Gastrocnemius medialis (tissue), 4 donors: ENCODE measurements around the gene TRA2B.

Source experiments
- POLR2A ChIP-seq, 2 donors: fragments of 450-650 bp; IDR thresholded peaks; one replicate each; pipeline ENCODE4 v1.6.1; 2017; ENCODE audit warnings: antibody characterized with exemption in 2 of 2, mild to moderate bottlenecking in 2 of 2, moderate library complexity in 2 of 2
- TF ChIP-seq, protein P1 (sequence below), 5 experiments: fragments of 450-650 bp in 3 of 5; fragments of 200-600 bp in 2 of 5; sonication (generic) in 2 of 5; IDR thresholded peaks in 4 of 5; conservative IDR thresholded peaks in 1 of 5; 1 replicate in 4 of 5; 2 replicates in 1 of 5; pipeline ENCODE4 v1.5.1; 2016 to 2019; ENCODE audit warnings: antibody characterized with exemption in 5 of 5, mild to moderate bottlenecking in 3 of 5, moderate library complexity in 3 of 5

- TF ChIP-seq, protein P1, sequence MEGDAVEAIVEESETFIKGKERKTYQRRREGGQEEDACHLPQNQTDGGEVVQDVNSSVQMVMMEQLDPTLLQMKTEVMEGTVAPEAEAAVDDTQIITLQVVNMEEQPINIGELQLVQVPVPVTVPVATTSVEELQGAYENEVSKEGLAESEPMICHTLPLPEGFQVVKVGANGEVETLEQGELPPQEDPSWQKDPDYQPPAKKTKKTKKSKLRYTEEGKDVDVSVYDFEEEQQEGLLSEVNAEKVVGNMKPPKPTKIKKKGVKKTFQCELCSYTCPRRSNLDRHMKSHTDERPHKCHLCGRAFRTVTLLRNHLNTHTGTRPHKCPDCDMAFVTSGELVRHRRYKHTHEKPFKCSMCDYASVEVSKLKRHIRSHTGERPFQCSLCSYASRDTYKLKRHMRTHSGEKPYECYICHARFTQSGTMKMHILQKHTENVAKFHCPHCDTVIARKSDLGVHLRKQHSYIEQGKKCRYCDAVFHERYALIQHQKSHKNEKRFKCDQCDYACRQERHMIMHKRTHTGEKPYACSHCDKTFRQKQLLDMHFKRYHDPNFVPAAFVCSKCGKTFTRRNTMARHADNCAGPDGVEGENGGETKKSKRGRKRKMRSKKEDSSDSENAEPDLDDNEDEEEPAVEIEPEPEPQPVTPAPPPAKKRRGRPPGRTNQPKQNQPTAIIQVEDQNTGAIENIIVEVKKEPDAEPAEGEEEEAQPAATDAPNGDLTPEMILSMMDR (IDR thresholded peaks at IDR 0.05 in 4 of 5, conservative IDR thresholded peaks at IDR 0.05 in 1 of 5) = no peak
- no peak for TF ChIP-seq POLR2A (IDR thresholded peaks at IDR 0.05)
Measured at GRCh38 chr3:185933374-185934173, 4.2 kb downstream of the TRA2B start.
